ENCODE data around the gene HAUS1.
A peak's percentile ranks its signal among the peaks of the same experiment; 100 is the strongest.
"Not testable (repeated sequence)": the region's sequence is repeated elsewhere in the genome, so short reads cannot be mapped to it uniquely, and the experiment has no call there.

Gene HAUS1

GRCh38 chr18:46156124-46156745 lies 52.0 kb downstream of the HAUS1 start:
- TF ChIP-seq, protein P1, sequence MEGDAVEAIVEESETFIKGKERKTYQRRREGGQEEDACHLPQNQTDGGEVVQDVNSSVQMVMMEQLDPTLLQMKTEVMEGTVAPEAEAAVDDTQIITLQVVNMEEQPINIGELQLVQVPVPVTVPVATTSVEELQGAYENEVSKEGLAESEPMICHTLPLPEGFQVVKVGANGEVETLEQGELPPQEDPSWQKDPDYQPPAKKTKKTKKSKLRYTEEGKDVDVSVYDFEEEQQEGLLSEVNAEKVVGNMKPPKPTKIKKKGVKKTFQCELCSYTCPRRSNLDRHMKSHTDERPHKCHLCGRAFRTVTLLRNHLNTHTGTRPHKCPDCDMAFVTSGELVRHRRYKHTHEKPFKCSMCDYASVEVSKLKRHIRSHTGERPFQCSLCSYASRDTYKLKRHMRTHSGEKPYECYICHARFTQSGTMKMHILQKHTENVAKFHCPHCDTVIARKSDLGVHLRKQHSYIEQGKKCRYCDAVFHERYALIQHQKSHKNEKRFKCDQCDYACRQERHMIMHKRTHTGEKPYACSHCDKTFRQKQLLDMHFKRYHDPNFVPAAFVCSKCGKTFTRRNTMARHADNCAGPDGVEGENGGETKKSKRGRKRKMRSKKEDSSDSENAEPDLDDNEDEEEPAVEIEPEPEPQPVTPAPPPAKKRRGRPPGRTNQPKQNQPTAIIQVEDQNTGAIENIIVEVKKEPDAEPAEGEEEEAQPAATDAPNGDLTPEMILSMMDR (conservative IDR thresholded peaks at IDR 0.05; ENCODE audit: low read length) = no peak
- H3K4me3 ChIP-seq (ENCODE audit: low read length) = no peak overlapping the region
- DNase-seq (ENCODE audit: low read depth) = no peak

DNA sequence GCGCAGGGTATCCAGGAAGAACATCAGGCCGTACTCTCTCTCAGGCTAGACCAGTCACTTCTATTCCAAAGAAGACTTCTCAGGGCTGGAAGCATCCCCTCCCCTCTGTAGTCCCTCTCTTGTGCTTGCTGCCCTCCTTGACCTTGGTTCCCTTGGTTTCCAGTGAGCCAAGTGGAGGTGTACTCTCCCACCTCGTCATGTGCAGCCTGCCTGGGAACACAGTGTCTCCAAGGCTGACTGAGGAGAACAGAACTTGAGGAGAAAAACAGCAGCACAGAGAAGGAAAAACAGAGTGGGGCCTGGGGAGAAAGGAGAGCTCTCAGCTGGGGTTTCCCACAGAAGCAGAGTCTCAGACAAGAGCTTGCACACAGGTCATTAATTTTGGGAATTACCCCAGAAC lies 52.7 kb downstream of the HAUS1 start:
- DNase-seq (ENCODE audit: low read depth) = no peak
- TF ChIP-seq, protein P1 (conservative IDR thresholded peaks at IDR 0.05; ENCODE audit: low read length) = no peak
- H3K4me3 ChIP-seq (ENCODE audit: low read length) = no peak overlapping the region

DNA sequence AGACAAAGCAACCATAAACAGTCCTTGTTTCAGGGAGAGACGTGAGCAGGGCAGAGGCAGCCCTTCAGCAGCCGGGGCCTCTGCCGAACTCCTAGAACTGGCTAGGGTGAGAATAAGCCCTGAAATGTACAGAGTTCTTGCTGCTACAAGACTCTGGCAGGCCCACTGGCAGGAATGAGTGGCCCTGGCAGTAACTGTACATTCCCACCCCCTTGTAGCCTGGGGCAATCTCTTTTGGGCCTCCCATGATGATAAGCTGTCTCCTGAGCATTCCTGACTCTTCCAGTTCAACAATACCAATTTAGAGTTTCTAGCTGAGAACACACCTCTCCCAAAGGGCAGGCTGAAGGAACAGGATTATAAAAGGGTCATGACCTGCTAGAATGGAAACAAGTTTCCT lies 54.3 kb downstream of the HAUS1 start:
- TF ChIP-seq, protein P1 (conservative IDR thresholded peaks at IDR 0.05; ENCODE audit: low read length) = no peak
- peak; percentile 41 for DNase-seq (ENCODE audit: low read depth)
- no peak overlapping the region for H3K4me3 ChIP-seq (ENCODE audit: low read length)

DNA sequence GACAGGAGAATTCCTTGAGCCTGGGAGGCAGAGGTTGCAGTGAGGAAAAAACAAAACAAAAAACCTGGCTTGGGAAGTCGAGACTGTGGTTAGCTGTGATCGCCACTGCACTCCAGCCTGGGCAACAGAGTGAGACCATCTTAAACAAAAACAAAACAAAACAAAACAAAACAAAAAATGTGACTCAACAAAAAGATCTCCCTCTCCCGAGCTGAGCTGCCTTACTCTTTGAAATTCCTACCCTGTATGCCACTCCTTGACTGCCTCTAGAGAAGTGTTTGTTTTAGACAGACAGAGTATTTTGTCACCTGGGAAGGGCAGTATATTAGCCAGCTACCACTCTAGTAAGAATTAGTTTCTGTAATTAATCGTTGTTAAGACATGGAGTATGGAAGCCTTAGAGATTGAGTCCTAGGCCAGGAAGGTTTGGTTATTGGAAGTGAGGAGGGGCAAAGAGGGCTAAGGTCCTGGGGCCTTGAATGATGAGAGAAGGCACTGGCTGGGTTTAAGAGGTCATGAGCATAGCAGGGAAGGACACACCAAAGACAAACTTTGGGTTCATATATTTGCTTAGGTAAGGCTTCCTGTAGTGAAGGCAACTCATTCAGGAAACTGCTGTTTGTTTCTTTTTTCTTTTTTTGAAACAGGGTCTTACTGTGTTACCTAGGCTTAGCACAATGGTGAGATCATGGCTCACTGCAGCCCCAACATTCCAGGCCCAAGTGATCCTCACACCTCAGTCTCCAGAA lies 56.0 kb downstream of the HAUS1 start:
- H3K4me3 ChIP-seq (ENCODE audit: low read length) = no peak overlapping the region
- no peak for DNase-seq (ENCODE audit: low read depth)
- TF ChIP-seq, protein P1 (conservative IDR thresholded peaks at IDR 0.05; ENCODE audit: low read length) = no peak

DNA sequence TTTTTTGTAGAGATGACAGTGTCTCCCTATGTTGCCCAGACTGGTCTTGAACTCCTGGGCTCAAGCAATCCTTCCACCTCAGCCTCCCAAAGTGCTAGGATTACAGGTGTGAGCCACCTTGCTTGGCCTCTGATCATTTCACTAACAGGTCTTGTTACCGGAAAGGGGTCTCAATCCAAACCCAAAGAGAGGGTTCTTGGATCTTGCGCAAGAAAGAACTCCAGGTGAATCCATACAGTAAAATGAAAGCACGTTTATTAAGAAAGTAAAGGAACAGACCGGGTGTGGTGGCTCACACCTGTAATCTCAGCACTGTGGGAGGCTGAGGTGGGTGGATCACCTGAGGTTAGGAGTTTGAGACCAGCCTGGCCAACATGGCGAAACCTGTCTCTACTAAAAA lies 56.7 kb downstream of the HAUS1 start:
- H3K4me3 ChIP-seq (ENCODE audit: low read length); DNase-seq (ENCODE audit: low read depth): not testable (repeated sequence)

DNA sequence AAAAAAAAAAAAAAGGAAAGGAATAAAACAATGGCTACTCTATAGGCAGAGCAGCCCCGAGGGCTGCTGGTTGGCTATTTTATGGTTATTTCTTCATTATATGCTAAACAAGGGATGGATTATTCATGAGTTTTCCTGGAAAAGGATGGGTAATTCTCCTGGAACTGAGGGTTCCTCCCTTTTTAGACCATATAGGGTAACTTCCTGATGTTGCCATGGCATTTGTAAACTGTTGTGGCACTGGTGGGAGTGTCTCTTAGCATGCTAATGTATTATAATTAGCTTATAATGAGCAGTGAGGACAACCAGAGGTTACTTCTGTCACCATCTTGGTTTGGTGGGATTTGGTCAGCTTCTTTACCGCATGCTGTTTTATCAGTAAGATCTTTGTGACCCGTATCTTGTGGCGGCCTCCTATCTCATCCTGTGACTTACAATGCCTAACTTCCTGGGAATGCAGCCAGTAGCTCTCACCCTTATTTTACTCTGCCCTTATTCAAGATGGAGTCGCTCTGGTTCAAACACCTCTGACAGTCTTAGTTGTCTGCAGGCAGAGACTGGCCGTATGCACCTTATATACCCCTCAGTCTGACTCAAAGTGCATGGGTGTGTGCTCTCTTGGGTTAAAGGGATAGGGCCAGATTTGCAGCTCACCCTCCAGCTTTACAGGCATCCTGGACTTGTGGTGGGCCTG lies 57.7 kb downstream of the HAUS1 start:
- DNase-seq (ENCODE audit: low read depth) = no peak
- TF ChIP-seq, protein P1 (conservative IDR thresholded peaks at IDR 0.05; ENCODE audit: low read length) = no peak
- no peak overlapping the region for H3K4me3 ChIP-seq (ENCODE audit: low read length)

DNA sequence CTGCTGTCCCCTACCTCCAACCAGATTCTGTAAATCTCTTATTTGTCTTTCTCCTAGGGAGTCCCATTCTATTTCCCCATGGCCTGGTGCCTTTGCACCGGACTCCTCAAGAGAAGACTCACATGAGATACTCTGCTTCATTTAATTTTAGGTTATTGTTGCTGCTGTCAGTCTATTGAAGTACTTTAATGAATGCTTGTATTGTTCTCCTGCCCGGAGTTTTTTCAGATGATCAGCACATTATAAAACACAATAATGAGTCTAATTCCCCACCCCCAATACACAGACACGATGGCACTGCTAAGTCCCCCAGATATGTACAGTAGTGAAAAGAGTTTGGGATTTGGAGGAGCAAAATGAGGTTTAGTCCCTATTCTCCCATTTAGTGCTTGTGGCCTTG lies 58.9 kb downstream of the HAUS1 start:
- TF ChIP-seq, protein P1 (conservative IDR thresholded peaks at IDR 0.05; ENCODE audit: low read length) = no peak
- DNase-seq (ENCODE audit: low read depth) = no peak
- no peak overlapping the region for H3K4me3 ChIP-seq (ENCODE audit: low read length)

All from AG10803 (cell line).